HL-60 (cell line): Measurements from ENCODE around the gene AHRR.
A peak's percentile ranks its signal among the peaks of the same experiment; 100 is the strongest.

ENCODE experiments used
- DNase-seq, 2 experiments: peaks; one replicate each; pipeline ENCODE4 v3.0.0-alpha.2; 2010 to 2020; ENCODE audit warnings: low read depth in 1 of 2, low spot score in 1 of 2
- H3K27ac ChIP-seq: fragments of 250-450 bp; sonication (Bioruptor Pico); replicated peaks from 2 replicates; pipeline ENCODE4 v1.5.1; 2020; ENCODE audit warnings: mild to moderate bottlenecking, moderate library complexity
- H3K27me3 ChIP-seq: fragments of 250-450 bp; sonication (Bioruptor Pico); 2 replicates; pipeline ENCODE4 v1.5.1; 2021; ENCODE audit warnings: mild to moderate bottlenecking, moderate library complexity; ENCODE audit not compliant: insufficient read depth, poor library complexity, severe bottlenecking
- H3K4me3 ChIP-seq: replicated peaks from 2 replicates; pipeline ENCODE4 v1.5.1; 2011; ENCODE audit warnings: mild to moderate bottlenecking, control low read depth, low read length; ENCODE audit not compliant: insufficient read depth
- GABPA ChIP-seq: IDR thresholded peaks from 2 replicates; pipeline ENCODE4 v1.6.1; 2012; ENCODE audit warnings: low read depth
- POLR2AphosphoS5 ChIP-seq: IDR thresholded peaks from 2 replicates; pipeline ENCODE4 v1.6.1; 2012; ENCODE audit warnings: low read depth
- REST ChIP-seq: IDR thresholded peaks from 2 replicates; pipeline ENCODE4 v1.6.1; 2012; ENCODE audit warnings: low read depth; ENCODE audit not compliant: insufficient replicate concordance
- SPI1 ChIP-seq: IDR thresholded peaks from 2 replicates; pipeline ENCODE4 v1.6.1; 2012; ENCODE audit warnings: low read depth, mild to moderate bottlenecking, borderline replicate concordance
- TF ChIP-seq, protein P1 (sequence below): IDR thresholded peaks from one replicate; pipeline ENCODE4 v1.5.1; 2011; ENCODE audit warnings: low read length, control low read depth, inconsistent platforms; ENCODE audit not compliant: insufficient read depth

The AHRR gene

GRCh38 chr5:463301-463700, 141.8 kb downstream of the AHRR start:
- Histone ChIP-seq H3K27me3 (no peaks in the 10 kb centered on the region), H3K4me3 (no peak overlapping the region), H3K27ac (no peak overlapping the region)
- TF ChIP-seq, protein P1, sequence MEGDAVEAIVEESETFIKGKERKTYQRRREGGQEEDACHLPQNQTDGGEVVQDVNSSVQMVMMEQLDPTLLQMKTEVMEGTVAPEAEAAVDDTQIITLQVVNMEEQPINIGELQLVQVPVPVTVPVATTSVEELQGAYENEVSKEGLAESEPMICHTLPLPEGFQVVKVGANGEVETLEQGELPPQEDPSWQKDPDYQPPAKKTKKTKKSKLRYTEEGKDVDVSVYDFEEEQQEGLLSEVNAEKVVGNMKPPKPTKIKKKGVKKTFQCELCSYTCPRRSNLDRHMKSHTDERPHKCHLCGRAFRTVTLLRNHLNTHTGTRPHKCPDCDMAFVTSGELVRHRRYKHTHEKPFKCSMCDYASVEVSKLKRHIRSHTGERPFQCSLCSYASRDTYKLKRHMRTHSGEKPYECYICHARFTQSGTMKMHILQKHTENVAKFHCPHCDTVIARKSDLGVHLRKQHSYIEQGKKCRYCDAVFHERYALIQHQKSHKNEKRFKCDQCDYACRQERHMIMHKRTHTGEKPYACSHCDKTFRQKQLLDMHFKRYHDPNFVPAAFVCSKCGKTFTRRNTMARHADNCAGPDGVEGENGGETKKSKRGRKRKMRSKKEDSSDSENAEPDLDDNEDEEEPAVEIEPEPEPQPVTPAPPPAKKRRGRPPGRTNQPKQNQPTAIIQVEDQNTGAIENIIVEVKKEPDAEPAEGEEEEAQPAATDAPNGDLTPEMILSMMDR: no peak
- TF ChIP-seq GABPA (no peak), POLR2AphosphoS5 (no peak)
- no peak for DNase-seq

DNA sequence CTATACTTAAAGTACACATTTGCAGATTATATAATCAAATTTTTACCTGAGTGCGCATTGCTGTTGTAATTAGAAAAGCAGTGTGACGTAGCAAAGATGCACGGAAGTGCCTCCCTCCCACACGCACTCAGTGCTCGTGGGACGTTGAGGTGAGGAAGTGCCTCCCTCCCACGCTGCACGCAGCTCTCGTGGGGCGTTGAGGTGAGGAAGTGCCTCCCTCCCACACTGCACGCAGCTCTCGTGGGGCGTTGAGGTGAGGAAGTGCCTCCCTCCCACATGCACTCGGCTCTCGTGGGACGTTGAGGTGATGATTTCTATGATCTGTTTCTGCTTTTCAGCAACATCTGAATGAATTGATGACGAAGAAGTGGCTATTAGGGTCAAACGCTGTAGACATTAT, 142.4 kb downstream of the AHRR start:
- H3K4me3 ChIP-seq: no peak overlapping the region
- TF ChIP-seq REST (no peak), POLR2AphosphoS5 (peak; percentile 82), SPI1 (peak; percentile 87), GABPA (no peak)
- TF ChIP-seq, protein P1: no peak
- DNase-seq: peak in 1 of 2 experiments; percentile 52

DNA sequence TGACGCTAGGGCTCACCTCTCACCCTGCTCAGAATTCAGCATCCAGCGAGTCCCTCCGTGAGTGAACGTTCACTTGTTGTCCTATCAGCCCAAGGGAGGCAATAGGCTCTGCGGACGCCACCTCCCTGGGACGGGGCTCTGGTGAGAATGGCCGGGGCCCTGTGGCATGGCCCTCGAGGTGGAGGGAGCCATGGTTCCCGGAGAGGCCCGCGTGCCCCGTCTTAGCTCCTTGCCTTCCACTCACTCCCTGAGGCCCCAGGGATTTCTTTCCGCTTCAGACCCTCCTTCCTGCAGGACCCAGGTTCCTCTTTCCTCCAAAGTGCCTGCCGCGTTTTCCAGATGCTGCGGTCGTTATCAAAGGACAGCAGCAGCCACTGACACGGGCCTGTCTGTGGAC, 142.9 kb downstream of the AHRR start:
- TF ChIP-seq SPI1 (no peak), REST (no peak), POLR2AphosphoS5 (no peak), GABPA (no peak)
- TF ChIP-seq, protein P1: no peak

More for the DNA sequence above, 142.4 kb downstream of the AHRR start:
- Histone ChIP-seq H3K27ac (no peak overlapping the region), H3K27me3 (no peaks in the 10 kb centered on the region)

DNA sequence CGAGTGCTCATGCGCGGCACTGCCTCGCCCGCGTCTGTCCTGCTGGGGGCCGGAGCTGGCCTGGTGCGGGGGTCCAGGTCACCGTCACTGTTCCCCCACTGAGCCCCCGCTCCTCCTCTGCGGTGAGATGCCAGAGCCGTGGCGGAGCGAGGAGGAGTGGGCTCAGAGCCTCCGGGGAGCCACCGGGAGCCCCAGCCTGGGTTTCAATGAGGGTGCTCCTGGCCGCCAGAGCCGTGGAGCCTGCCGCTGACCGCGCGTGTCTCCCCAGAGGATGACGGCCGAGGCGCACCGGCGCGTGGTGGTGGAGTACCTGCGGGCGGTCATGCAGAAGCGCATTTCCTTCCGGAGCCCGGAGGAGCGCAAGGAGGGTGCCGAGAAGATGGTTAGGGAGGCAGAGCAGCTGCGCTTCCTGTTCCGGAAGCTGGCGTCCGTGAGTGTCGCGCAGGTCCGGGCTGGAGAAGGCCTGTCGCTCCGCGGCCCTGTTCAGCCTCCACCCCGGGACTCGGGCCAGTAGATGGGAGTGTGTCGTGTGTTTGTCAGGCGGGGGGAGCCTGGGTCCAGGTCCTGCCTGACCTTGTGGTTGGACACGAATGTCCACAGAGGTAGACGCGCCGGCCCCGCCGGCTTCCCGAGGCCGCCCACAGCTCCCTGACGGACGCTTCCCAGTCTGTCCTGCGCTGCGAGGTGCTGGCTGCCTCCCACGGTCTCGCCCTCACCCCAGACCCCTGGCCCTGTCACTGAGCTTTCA, 143.5 kb downstream of the AHRR start:
- H3K4me3 ChIP-seq: no peak overlapping the region
- DNase-seq: no peak
- H3K27ac ChIP-seq: no peak overlapping the region
- no peaks in the 10 kb centered on the region for H3K27me3 ChIP-seq
- TF ChIP-seq GABPA: no peak
- TF ChIP-seq REST: no peak
- no peak for TF ChIP-seq SPI1
- TF ChIP-seq POLR2AphosphoS5: peak; percentile 20; the same call in 1 of the 2 replicates
- TF ChIP-seq, protein P1: no peak

More for the DNA sequence above, 142.9 kb downstream of the AHRR start:
- Histone ChIP-seq H3K27ac (no peak overlapping the region), H3K27me3 (no peaks in the 10 kb centered on the region), H3K4me3 (no peak overlapping the region)
- no peak for DNase-seq
